HG03139 (cell line): ENCODE data around the gene ALOXE3.

Experiments used
- ATAC-seq: cut with Tn5 transposase; IDR thresholded peaks from one replicate; pipeline ENCODE4 v1.9.1; 2021; ENCODE audit not compliant: unreplicated experiment

Gene ALOXE3

GRCh38 chr17:8117980-8118768, at the start of gene ALOXE3:
TSS of gene ALOXE3 (minus strand) at chr17:8118514. CDS start at chr17:8117990, 524 bp downstream.
- ATAC-seq: no peak

GRCh38 chr17:8167526-8167925, 49.2 kb upstream of the ALOXE3 start:
- no peak for ATAC-seq

- no peak for ATAC-seq
Observed at GRCh38 chr17:8166731-8167130, 48.4 kb upstream of the ALOXE3 start.

GRCh38 chr17:8164815-8165131, 46.5 kb upstream of the ALOXE3 start:
- no peak for ATAC-seq

GRCh38 chr17:8163978-8164814, 45.9 kb upstream of the ALOXE3 start:
- ATAC-seq: no peak

- no peak for ATAC-seq
Observed at GRCh38 chr17:8162997-8163977, 45.0 kb upstream of the ALOXE3 start.

- no peak for ATAC-seq
Observed at GRCh38 chr17:8162233-8162996, 44.1 kb upstream of the ALOXE3 start, which contains the start of gene VAMP2. TSS of gene VAMP2 (minus strand) at chr17:8162948. CDS start at chr17:8162879, 69 bp downstream.

GRCh38 chr17:8161289-8162232, 43.2 kb upstream of the ALOXE3 start:
- ATAC-seq: no peak

GRCh38 chr17:8160741-8161221, 42.5 kb upstream of the ALOXE3 start:
- ATAC-seq: no peak

GRCh38 chr17:8160224-8160577, 41.9 kb upstream of the ALOXE3 start:
- no peak for ATAC-seq

- no peak for ATAC-seq
Observed at GRCh38 chr17:8159459-8160223, 41.3 kb upstream of the ALOXE3 start.

GRCh38 chr17:8159032-8159400, 40.7 kb upstream of the ALOXE3 start:
- no peak for ATAC-seq

- ATAC-seq: no peak
Observed at GRCh38 chr17:8158267-8159031, 40.1 kb upstream of the ALOXE3 start.

- peak; percentile 69 for ATAC-seq
Observed at GRCh38 chr17:8156246-8156992, 38.1 kb upstream of the ALOXE3 start.

GRCh38 chr17:8155996-8156245, 37.6 kb upstream of the ALOXE3 start:
- no peak for ATAC-seq

GRCh38 chr17:8155231-8155995, 37.1 kb upstream of the ALOXE3 start:
- ATAC-seq: no peak
